ENCODE measurements around the gene CRACR2A. TPM values are rescaled to one million over a fixed set of nuclear protein-coding genes. Genes with fewer than 3 reads are reported as not detected.

CRACR2A gene
- polyA plus RNA-seq, 2 of the 4 experiments (the other 2 are of a cell fraction) = 1.1 to 3.8 TPM

DNA sequence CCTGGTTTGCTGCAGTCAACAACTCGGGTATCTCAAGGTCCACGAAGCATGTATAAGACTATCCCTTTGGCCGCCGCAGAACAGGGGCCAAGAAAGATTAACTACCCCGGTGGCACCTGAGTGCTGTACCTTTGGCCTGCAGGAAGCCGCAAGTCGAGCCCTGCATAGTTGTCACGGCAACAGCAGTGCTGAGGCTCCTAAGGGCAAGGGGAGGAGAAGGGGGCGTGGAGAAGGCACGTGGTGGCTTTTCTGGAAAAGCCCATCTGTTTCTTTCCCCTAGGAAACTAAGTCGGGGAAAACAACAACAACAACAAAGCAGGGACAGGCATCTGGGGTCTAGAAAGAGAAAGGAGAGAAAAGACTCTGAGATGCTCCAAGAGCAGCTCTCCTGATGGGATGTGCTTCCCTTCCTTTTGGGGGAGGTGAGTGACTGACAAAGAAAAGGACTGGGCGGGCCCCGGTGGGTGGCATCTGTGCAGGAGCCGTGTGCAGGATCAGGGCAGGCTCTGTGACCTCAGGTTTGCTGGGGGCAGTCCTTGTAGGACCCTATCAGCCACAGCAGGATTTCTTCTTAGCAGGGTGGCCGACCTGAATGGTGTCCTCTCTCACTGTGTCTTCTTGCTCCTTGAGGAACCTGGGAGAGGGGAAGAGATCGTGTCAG is 138.0 kb downstream of the CRACR2A start:
- CTCF ChIA-PET = interaction anchor here (2.2 kb wide), 1 partner anchor 315 kb away, joined by 7 read pairs; no protein-coding TSS in a partner anchor
- Histone ChIP-seq H3K27ac (no peak overlapping the region), H3K9me3 (no peaks in the 10 kb centered on the region), H3K4me2 (no peak overlapping the region), H3K4me3 (no peak overlapping the region), H3K4me1 (no peaks in the 10 kb centered on the region)
- FAIRE-seq (no peak), DNase-seq (ENCODE audit: low read depth in 1 of 2, low spot score in 1 of 2) (no peak), ATAC-seq (no peak)
- 44% methylated on average over 16 of the region's 16 CpGs for WGBS (ENCODE audit: missing lambda C conversion rate)
- TF ChIP-seq ZFP36 (IDR thresholded peaks at IDR 0.05; ENCODE audit: borderline replicate concordance, partially characterized antibody) = no peak
- TF ChIP-seq NFE2L2 (conservative IDR thresholded peaks at IDR 0.05; ENCODE audit: low read length) = no peak
- TF ChIP-seq EP300 (IDR thresholded peaks at IDR 0.05) = no peak
- TF ChIP-seq HOXA7 (CRISPR knock-in tag; IDR thresholded peaks at IDR 0.05) = no peak
- TF ChIP-seq, protein P1, sequence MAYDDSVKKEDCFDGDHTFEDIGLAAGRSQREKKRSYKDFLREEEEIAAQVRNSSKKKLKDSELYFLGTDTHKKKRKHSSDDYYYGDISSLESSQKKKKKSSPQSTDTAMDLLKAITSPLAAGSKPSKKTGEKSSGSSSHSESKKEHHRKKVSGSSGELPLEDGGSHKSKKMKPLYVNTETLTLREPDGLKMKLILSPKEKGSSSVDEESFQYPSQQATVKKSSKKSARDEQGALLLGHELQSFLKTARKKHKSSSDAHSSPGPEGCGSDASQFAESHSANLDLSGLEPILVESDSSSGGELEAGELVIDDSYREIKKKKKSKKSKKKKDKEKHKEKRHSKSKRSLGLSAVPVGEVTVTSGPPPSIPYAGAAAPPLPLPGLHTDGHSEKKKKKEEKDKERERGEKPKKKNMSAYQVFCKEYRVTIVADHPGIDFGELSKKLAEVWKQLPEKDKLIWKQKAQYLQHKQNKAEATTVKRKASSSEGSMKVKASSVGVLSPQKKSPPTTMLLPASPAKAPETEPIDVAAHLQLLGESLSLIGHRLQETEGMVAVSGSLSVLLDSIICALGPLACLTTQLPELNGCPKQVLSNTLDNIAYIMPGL (CRISPR knock-in tag; IDR thresholded peaks at IDR 0.05; ENCODE audit: borderline replicate concordance) = no peak
- TF ChIP-seq, protein P2, sequence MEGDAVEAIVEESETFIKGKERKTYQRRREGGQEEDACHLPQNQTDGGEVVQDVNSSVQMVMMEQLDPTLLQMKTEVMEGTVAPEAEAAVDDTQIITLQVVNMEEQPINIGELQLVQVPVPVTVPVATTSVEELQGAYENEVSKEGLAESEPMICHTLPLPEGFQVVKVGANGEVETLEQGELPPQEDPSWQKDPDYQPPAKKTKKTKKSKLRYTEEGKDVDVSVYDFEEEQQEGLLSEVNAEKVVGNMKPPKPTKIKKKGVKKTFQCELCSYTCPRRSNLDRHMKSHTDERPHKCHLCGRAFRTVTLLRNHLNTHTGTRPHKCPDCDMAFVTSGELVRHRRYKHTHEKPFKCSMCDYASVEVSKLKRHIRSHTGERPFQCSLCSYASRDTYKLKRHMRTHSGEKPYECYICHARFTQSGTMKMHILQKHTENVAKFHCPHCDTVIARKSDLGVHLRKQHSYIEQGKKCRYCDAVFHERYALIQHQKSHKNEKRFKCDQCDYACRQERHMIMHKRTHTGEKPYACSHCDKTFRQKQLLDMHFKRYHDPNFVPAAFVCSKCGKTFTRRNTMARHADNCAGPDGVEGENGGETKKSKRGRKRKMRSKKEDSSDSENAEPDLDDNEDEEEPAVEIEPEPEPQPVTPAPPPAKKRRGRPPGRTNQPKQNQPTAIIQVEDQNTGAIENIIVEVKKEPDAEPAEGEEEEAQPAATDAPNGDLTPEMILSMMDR (IDR thresholded peaks at IDR 0.05) = no peak
- no peak for TF ChIP-seq JUN (IDR thresholded peaks at IDR 0.05)
- TF ChIP-seq, protein P3, sequence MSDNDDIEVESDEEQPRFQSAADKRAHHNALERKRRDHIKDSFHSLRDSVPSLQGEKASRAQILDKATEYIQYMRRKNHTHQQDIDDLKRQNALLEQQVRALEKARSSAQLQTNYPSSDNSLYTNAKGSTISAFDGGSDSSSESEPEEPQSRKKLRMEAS (IDR thresholded peaks at IDR 0.05) = no peak
- no peak for TF ChIP-seq RARB (CRISPR knock-in tag; IDR thresholded peaks at IDR 0.05)
- TF ChIP-seq, protein P4, sequence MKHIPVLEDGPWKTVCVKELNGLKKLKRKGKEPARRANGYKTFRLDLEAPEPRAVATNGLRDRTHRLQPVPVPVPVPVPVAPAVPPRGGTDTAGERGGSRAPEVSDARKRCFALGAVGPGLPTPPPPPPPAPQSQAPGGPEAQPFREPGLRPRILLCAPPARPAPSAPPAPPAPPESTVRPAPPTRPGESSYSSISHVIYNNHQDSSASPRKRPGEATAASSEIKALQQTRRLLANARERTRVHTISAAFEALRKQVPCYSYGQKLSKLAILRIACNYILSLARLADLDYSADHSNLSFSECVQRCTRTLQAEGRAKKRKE (CRISPR knock-in tag; IDR thresholded peaks at IDR 0.05; ENCODE audit: low read depth) = no peak
- TF ChIP-seq SREBF2 (IDR thresholded peaks at IDR 0.05) = no peak
- no peak for TF ChIP-seq POLR2AphosphoS2 (conservative IDR thresholded peaks at IDR 0.05; ENCODE audit: low read length)
- no peak for TF ChIP-seq HOXB5 (CRISPR knock-in tag; IDR thresholded peaks at IDR 0.05)
- POLR2A ChIA-PET = no interaction called here

DNA sequence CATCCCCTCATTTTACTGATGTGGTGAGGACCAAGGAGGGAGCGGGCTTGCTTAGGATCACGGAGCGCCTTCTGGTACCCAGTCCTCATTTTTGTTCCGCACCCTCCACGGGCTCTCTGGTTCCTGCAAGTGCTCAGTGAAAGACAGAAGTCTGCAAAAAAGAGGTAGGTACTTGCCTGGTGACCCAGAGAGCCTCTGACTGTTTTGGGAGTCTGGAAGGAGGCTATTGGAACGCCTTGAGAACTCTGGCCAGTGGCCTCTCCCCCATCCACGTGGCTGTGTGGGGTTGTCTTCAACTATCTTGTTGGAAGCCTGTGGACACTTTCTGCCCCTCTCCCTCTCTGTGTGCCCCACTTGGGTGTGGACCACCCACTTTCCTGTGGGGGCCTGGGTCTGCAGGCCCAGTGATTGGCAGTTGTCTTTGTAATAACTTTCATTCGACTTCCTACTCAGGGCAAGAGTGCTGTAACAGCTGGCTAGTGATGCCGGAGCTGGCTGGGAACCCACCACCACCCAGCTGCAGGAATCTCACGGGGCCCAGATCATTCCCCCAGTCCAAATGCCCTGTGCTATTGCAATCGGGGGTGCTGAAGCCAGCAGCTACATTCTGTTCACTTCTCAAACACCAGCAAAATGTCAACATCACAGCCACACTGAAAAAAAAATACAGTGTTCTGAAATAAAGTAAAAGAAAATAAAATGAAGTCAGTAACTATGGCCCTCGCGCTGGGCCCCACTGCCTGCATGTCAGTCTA is 139.1 kb downstream of the CRACR2A start:
- Histone ChIP-seq H3K4me3 (no peak overlapping the region), H3K9me3 (no peaks in the 10 kb centered on the region), H3K27ac (no peak overlapping the region), H3K4me2 (no peak overlapping the region), H3K4me1 (no peaks in the 10 kb centered on the region)
- DNase-seq (ENCODE audit: low read depth in 1 of 2, low spot score in 1 of 2) = no peak
- CTCF ChIA-PET = interaction anchor here (0.9 to 2.2 kb wide), 2 partner anchors 74 to 314 kb away, joined by 3 to 7 read pairs; no protein-coding TSS in a partner anchor
- FAIRE-seq = no peak
- WGBS (ENCODE audit: missing lambda C conversion rate) = 54% methylated on average over 13 of the region's 13 CpGs
- TF ChIP-seq, protein P5, sequence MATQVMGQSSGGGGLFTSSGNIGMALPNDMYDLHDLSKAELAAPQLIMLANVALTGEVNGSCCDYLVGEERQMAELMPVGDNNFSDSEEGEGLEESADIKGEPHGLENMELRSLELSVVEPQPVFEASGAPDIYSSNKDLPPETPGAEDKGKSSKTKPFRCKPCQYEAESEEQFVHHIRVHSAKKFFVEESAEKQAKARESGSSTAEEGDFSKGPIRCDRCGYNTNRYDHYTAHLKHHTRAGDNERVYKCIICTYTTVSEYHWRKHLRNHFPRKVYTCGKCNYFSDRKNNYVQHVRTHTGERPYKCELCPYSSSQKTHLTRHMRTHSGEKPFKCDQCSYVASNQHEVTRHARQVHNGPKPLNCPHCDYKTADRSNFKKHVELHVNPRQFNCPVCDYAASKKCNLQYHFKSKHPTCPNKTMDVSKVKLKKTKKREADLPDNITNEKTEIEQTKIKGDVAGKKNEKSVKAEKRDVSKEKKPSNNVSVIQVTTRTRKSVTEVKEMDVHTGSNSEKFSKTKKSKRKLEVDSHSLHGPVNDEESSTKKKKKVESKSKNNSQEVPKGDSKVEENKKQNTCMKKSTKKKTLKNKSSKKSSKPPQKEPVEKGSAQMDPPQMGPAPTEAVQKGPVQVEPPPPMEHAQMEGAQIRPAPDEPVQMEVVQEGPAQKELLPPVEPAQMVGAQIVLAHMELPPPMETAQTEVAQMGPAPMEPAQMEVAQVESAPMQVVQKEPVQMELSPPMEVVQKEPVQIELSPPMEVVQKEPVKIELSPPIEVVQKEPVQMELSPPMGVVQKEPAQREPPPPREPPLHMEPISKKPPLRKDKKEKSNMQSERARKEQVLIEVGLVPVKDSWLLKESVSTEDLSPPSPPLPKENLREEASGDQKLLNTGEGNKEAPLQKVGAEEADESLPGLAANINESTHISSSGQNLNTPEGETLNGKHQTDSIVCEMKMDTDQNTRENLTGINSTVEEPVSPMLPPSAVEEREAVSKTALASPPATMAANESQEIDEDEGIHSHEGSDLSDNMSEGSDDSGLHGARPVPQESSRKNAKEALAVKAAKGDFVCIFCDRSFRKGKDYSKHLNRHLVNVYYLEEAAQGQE (IDR thresholded peaks at IDR 0.05) = no peak
- TF ChIP-seq, protein P6, sequence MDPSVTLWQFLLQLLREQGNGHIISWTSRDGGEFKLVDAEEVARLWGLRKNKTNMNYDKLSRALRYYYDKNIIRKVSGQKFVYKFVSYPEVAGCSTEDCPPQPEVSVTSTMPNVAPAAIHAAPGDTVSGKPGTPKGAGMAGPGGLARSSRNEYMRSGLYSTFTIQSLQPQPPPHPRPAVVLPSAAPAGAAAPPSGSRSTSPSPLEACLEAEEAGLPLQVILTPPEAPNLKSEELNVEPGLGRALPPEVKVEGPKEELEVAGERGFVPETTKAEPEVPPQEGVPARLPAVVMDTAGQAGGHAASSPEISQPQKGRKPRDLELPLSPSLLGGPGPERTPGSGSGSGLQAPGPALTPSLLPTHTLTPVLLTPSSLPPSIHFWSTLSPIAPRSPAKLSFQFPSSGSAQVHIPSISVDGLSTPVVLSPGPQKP (IDR thresholded peaks at IDR 0.05; ENCODE audit: low read depth, low read length) = no peak
- TF ChIP-seq CBX2 (IDR thresholded peaks at IDR 0.05; ENCODE audit: borderline replicate concordance, low read depth) (no peak), MAZ (IDR thresholded peaks at IDR 0.05; ENCODE audit: borderline replicate concordance, low read depth, low read length) (no peak), EHMT2 (IDR thresholded peaks at IDR 0.05; ENCODE audit: low read depth) (no peak)
- TF ChIP-seq, protein P4 (CRISPR knock-in tag; IDR thresholded peaks at IDR 0.05; ENCODE audit: low read depth) = no peak
- no peak for ATAC-seq
- POLR2A ChIA-PET = no interaction called here

Measured in A549 (cell line).